Measurements from ENCODE around the gene PAGR1.

The PAGR1 gene

DNA sequence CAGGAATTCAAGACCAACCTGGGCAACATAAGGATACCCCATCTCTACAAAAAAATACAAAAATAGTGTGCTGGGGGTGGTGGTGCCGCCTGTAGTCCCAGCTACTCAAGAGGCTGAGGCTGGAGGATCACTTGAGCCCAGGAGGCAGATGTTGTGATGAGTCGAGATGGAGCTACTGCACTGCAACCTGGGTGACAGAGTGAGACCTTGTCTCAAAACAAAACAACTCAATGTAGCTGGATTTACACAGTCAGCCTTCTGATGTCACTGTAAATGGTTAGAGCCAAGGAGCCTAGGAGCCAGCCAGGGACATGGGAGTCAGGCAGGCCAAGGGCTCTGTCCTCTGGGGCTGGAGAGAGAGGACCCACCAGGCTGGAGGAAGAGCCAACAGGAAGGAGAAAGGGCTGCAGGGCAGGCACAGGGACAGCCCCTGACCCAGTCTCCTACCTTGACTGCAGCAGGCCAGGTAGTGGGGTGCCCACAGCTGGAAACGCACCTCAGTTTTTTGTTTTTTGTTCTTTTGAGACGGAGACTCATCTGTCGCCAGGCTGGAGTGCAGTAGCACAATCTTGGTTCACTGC lies 38.7 kb downstream of the PAGR1 start:
- no peaks in the 10 kb centered on the region for H3K27me3 ChIP-seq (ENCODE audit: insufficient read depth, poor library complexity, severe bottlenecking)
- H3K27ac ChIP-seq (ENCODE audit: poor library complexity, severe bottlenecking), result no peak overlapping the region
- no peaks in the 10 kb centered on the region for H3K36me3 ChIP-seq (ENCODE audit: low read depth)
- no peak overlapping the region for H3K4me3 ChIP-seq (ENCODE audit: severe bottlenecking)
- TF ChIP-seq, protein P1, sequence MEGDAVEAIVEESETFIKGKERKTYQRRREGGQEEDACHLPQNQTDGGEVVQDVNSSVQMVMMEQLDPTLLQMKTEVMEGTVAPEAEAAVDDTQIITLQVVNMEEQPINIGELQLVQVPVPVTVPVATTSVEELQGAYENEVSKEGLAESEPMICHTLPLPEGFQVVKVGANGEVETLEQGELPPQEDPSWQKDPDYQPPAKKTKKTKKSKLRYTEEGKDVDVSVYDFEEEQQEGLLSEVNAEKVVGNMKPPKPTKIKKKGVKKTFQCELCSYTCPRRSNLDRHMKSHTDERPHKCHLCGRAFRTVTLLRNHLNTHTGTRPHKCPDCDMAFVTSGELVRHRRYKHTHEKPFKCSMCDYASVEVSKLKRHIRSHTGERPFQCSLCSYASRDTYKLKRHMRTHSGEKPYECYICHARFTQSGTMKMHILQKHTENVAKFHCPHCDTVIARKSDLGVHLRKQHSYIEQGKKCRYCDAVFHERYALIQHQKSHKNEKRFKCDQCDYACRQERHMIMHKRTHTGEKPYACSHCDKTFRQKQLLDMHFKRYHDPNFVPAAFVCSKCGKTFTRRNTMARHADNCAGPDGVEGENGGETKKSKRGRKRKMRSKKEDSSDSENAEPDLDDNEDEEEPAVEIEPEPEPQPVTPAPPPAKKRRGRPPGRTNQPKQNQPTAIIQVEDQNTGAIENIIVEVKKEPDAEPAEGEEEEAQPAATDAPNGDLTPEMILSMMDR (IDR thresholded peaks at IDR 0.05; ENCODE audit: poor library complexity, severe bottlenecking), result no peak
- peak; percentile 18; the same call in 1 of the 3 replicates for ATAC-seq (ENCODE audit: low read depth)
- no peaks in the 10 kb centered on the region for H3K9me3 ChIP-seq (ENCODE audit: severe bottlenecking)
- H3K4me1 ChIP-seq (ENCODE audit: insufficient read depth, poor library complexity, severe bottlenecking), result no peaks in the 10 kb centered on the region
- DNase-seq (ENCODE audit: low spot score), result no peak

- DNase-seq (ENCODE audit: low spot score) (no peak), ATAC-seq (ENCODE audit: low read depth) (no peak)
- H3K4me1 ChIP-seq (ENCODE audit: insufficient read depth, poor library complexity, severe bottlenecking), result no peaks in the 10 kb centered on the region
- H3K36me3 ChIP-seq (ENCODE audit: low read depth), result peaks cover 6% of the 10 kb centered on the region
- no peak overlapping the region for H3K27ac ChIP-seq (ENCODE audit: poor library complexity, severe bottlenecking)
- no peaks in the 10 kb centered on the region for H3K9me3 ChIP-seq (ENCODE audit: severe bottlenecking)
- TF ChIP-seq, protein P1 (IDR thresholded peaks at IDR 0.05; ENCODE audit: poor library complexity, severe bottlenecking), result no peak
- H3K4me3 ChIP-seq (ENCODE audit: severe bottlenecking), result no peak overlapping the region
- no peaks in the 10 kb centered on the region for H3K27me3 ChIP-seq (ENCODE audit: insufficient read depth, poor library complexity, severe bottlenecking)
Measured at GRCh38 chr16:29857133-29857760, 41.3 kb downstream of the PAGR1 start.

- Histone ChIP-seq H3K4me3 (ENCODE audit: severe bottlenecking) (no peak overlapping the region), H3K27ac (ENCODE audit: poor library complexity, severe bottlenecking) (no peak overlapping the region), H3K27me3 (ENCODE audit: insufficient read depth, poor library complexity, severe bottlenecking) (no peaks in the 10 kb centered on the region), H3K9me3 (ENCODE audit: severe bottlenecking) (no peaks in the 10 kb centered on the region), H3K4me1 (ENCODE audit: insufficient read depth, poor library complexity, severe bottlenecking) (no peaks in the 10 kb centered on the region), H3K36me3 (ENCODE audit: low read depth) (peaks cover 6% of the 10 kb centered on the region)
- no peak for ATAC-seq (ENCODE audit: low read depth)
- DNase-seq (ENCODE audit: low spot score), result no peak
- TF ChIP-seq, protein P1 (IDR thresholded peaks at IDR 0.05; ENCODE audit: poor library complexity, severe bottlenecking), result no peak
Measured at GRCh38 chr16:29858149-29858849, 42.3 kb downstream of the PAGR1 start.

- peaks cover 6% of the 10 kb centered on the region for H3K36me3 ChIP-seq (ENCODE audit: low read depth)
- H3K9me3 ChIP-seq (ENCODE audit: severe bottlenecking), result no peaks in the 10 kb centered on the region
- TF ChIP-seq, protein P1 (IDR thresholded peaks at IDR 0.05; ENCODE audit: poor library complexity, severe bottlenecking), result no peak
- no peaks in the 10 kb centered on the region for H3K27me3 ChIP-seq (ENCODE audit: insufficient read depth, poor library complexity, severe bottlenecking)
- no peaks in the 10 kb centered on the region for H3K4me1 ChIP-seq (ENCODE audit: insufficient read depth, poor library complexity, severe bottlenecking)
- H3K4me3 ChIP-seq (ENCODE audit: severe bottlenecking), result no peak overlapping the region
- no peak for DNase-seq (ENCODE audit: low spot score)
- ATAC-seq (ENCODE audit: low read depth), result no peak
- no peak overlapping the region for H3K27ac ChIP-seq (ENCODE audit: poor library complexity, severe bottlenecking)
Measured at GRCh38 chr16:29858974-29859373, 43.0 kb downstream of the PAGR1 start.
